HG03442 (cell line): ENCODE results near the gene POTEG.
"Not testable (repeated sequence)": the region's sequence is repeated elsewhere in the genome, so short reads cannot be mapped to it uniquely, and the experiment has no call there.

Experiments
- ATAC-seq: cut with Tn5 transposase; IDR thresholded peaks from one replicate; pipeline ENCODE4 v1.9.1; 2021; ENCODE audit warnings: mild to moderate bottlenecking, moderate library complexity; ENCODE audit not compliant: unreplicated experiment

POTEG gene

GRCh38 chr14:19434241-19434640 lies at the start of gene POTEG:
POTEG (minus strand) TSS chr14:19434341; CDS start chr14:19434289, 52 bp downstream.
- not testable (repeated sequence) for ATAC-seq

DNA sequence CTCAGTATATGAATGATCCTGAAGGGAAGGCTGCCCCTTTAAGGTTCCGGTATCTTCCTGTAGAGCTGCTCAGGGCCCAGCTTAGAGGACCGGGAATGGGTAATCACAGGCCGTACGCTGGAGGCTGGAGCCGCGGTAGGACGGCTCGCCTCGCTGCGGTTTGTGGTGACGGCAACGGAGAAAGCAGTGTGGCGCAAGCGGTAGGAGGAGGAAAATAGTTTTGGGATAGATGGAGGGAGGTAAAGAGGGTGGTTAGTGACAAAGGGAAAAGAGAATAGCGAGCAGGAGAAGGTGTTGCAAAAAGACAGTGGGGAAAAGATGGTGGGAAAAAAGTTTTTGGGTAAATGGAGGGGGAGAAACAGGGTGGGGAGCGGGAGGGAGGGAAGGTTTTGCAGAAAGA lies 48.0 kb upstream of the POTEG start:
- ATAC-seq = not testable (repeated sequence)

DNA sequence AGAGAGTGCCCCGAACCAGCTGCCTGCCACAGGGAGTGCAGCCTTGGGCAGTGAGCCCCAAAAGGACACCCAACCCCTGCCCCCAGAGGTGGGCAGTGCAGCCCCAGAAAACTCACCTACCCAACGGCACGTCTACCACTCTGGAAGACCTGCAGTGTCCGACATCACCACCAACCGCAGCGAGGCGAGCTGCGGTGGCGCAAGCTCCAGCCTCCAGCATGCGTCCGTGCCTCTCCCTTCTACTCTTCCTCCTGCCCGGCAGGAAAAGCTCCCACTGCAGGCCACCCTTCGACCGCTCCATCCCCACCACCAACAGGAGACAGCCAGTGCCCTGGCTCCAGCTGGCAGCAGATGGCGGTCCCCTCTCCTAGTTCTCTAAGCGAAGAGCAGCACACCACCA lies 47.3 kb upstream of the POTEG start:
- ATAC-seq = not testable (repeated sequence)

DNA sequence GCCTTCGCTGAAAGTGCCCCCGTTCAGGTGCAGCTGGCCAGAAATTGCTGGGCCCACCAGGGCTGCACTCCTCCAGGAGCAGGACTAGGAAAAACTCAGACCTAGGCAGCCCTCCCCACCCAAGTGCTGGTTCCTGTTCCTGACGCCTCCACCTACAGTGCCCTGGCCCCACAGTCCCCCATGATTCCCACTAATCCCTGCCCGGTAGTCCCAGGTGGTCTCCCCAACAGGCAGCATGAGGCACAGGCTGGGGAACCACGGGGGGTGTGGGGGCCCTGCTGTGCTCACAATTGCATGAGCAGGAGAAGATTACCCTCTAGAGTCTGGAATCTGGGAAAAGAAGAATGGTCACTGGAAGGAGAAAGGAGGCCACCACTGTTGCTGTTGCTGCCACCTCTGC lies 46.4 kb upstream of the POTEG start:
- not testable (repeated sequence) for ATAC-seq

- ATAC-seq = not testable (repeated sequence)
Observed at GRCh38 chr14:19445761-19446160, 11.6 kb upstream of the POTEG start.

DNA sequence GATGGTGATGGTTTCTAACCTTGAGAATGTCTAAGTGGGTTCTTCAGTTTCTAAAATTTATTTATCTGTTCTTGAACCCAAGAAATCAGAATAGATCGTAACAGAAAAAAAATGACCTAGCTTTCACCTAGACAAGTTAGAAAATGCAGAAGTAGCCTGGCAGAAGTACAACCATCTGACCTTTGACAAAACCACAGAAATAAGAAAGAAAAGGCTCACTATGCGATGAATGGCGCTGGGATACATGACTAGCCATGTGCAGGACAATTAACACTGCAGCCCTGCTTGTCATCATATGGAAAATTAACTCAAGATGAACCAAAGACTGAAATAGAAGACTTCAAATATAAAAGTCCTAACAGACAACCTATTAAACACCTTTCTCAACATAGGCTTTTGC lies 5.7 kb upstream of the POTEG start:
- peak; percentile 24 for ATAC-seq

GRCh38 chr14:19439219-19439618 lies 5.1 kb upstream of the POTEG start:
- ATAC-seq = peak; percentile 72

DNA sequence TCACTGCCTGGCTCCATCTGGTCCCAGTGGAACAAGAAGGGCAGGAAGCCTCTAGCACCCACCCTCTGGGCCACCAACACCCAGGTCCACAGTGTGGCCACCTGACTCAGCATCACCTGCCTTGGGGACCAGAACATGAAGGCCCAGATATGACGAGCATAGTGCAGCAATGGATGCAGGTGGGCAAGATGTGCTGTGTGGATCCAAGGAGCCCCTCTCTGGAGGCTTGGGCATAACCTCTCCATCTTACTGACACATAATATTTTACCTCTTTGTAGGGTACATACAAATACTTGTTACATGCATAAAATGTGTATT lies 2.9 kb upstream of the POTEG start:
- not testable (repeated sequence) for ATAC-seq

DNA sequence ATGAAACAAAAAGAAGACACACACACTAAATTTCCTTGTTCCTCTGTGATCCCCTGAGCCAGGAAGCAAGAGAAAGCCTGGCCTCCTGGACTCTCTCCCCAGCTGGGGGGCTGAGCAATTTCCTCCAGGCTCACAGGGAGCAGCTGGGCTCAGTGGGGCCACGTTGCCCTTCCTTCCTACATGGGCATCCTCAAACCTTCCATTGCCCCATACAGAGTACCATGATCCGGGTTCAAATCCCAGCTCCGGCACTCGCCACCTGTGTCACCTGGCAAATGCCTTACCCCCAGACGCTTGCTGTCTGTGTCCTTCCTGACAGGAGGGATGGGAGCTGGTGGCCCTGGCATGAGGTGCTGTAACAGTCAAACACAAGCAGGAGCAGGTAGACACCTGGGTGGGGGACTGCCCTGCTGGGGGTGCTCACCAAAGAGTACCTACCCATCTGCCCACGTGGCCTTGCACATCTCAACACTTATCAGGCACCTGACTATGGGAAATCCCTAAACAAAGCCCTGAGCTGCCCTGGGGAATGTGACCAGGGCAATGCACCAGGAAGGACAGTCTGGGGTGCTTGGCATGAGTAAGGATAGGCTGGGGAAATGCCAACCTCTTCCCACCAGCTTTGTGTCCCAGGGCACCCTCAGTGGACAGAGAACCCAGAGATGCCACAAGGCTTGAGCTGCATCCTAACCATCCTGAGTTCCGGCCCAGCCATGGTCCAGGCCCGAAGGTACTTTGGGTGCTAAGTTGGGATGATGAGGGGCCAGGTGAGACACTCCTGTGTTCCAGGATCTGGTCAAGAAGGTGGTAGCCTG lies 2.4 kb upstream of the POTEG start:
- ATAC-seq = not testable (repeated sequence)

- not testable (repeated sequence) for ATAC-seq
Observed at GRCh38 chr14:19435852-19436251, 1.7 kb upstream of the POTEG start.

DNA sequence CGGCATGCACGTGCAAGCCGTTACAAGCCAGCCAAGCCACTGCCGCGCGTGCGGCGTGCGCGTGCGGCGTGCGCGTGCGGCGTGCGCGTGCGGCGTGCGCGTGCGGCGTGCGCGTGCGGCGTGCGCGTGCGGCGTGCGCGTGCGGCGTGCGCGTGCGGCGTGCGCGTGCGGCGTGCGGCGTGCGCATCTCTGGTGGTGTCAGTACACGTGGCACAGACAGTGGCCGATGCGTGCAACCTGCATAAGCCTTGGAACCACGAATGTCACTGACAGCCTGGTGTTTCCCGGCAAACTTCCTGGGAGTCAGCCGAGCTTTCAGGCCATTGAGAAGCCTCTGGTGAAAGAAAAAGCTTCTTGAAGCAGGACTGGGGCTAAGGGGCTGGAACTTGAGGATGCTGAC lies 750 bp upstream of the POTEG start:
- not testable (repeated sequence) for ATAC-seq

DNA sequence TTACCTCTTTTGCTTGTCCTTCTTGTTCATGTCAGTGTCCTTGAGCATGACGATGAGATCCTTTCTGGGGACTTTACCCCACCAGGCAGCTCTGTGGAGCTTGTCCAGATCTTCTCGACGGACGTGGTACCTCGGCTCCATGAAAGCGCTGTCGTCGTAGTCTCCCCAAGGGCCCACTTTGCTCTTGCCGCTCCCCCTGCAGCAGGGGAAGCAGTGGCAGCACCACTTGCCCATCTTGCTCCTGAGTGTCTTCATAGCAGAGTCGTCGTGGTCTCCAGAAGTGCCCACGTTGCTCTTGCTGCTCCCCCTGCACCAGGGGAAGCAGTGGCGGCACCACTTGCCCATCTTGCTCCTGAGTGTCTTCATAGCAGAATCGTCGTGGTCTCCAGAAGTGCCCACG lies 376 bp downstream of the POTEG start:
- not testable (repeated sequence) for ATAC-seq

GRCh38 chr14:19408519-19408918 lies 25.6 kb downstream of the POTEG start:
- not testable (repeated sequence) for ATAC-seq

GRCh38 chr14:19402097-19402496 lies 32.0 kb downstream of the POTEG start:
- not testable (repeated sequence) for ATAC-seq

DNA sequence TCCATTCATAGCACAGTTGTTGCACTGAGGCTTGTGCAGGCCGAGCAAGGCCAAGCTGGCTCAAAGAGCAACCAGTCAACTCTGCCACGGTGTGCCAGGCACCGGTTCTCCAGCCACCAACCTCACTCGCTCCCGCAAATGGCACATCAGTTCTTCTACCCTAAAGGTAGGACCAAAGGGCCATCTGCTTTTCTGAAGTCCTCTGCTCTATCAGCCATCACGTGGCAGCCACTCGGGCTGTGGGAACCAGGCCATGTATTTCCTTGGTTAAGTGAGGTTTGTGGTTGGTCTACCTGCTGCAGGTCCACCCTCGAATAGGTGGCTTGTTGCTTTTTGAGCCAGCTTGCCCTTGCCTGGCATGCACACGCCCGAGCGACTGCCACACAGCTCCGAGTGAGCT lies 39.4 kb downstream of the POTEG start:
- ATAC-seq = not testable (repeated sequence)

DNA sequence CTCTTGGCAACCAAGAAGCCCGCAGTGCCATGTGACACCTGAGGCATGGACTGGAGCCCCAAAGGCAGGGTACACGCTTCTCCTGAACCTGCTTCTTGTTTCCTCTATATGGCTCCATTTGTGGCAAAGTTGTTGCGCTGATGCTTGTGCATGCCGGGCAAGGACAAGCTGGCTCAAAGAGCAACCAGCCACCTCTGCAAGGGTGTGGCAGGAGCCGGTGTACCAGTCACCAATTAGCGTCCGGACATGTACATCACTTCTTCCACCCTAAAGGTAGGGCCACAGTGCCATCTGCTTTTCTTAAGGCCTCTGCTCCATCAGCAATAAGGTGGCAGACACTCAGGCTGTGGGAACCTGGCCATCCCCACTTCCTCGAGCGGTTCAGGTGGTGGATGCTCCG lies 43.9 kb downstream of the POTEG start:
- ATAC-seq = not testable (repeated sequence)

GRCh38 chr14:19388741-19389140 lies 45.4 kb downstream of the POTEG start:
- ATAC-seq = not testable (repeated sequence)

DNA sequence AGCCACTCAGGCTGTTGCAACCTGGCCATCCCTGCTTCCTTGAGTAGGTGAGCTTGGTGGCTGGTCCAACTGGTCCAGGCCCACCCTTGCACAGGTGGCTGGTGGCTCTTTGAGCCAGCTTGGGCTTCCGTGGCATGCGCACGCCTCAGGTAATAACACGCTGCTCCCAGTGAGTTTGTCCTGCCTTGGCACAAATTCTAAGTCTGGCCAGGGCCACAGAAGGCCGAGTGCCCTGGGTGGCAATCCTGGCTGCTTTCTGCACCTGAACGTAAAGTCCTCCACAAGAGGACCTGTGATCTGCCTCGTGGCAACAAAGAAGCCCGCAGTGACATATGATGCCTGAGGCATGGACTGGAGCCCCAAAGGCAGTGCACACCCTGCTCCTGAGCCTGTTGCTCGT lies 47.1 kb downstream of the POTEG start:
- ATAC-seq = not testable (repeated sequence)

GRCh38 chr14:19386309-19386708 lies 47.8 kb downstream of the POTEG start:
- ATAC-seq = not testable (repeated sequence)

DNA sequence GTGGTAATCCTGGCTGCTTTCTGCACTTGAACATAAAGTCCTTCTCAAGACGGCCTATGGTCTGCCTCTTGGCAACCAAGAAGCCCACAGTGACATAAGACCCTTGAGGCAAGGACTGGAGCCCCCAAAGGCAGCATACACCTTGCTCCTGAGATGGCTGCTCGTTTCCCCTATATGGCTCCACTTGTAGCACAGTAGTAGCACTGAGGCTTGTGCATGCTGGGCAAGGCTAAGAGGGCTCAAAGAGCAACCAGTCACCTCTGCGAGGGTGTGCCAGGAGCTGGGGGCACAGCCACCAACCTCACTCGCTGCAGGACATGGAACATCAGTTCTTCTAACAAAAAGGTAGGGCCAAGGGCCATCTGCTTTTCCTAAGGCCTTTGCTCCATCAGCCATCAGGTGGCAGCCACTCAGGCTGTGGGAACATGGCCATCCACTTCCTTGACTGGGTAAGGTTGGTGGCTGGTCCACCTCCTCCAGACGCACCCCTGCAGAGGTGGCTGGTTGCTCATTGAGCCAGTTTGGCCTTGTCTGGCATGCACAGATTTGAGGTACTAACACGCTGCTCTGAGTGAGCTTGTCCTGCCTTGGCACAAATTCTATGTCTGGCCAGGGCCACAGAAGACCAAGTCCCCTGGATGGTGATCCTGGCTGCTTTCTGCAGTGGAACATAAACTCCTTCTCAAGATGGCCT lies 49.9 kb downstream of the POTEG start:
- ATAC-seq = not testable (repeated sequence)

DNA sequence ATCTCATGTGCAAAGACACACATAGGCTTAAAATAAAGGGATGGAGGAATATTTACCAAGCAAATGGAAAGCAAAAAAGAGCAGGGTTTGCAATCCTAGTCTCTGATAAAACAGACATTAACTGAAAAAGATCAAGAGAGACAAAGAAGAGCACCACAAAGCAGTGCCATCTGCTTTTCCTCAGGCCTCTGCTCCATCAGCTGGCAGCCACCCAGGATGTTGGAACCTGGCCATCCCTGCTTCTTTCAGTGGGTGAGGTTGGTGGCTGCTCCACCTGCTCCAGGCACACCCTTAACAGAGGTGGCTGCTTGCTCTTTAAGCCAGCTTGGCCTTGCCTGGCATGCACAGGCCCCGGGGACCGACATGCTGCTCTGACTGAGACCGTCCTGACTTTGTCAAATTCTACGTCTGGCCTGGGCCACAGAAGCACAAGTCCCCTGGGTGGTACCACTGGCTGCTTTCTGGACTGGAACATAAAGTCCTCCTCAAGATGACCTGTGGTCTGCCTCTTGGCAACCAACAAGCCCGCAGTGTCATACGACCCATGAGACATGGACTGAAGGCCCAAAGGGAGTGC lies 51.0 kb downstream of the POTEG start:
- ATAC-seq = not testable (repeated sequence)

DNA sequence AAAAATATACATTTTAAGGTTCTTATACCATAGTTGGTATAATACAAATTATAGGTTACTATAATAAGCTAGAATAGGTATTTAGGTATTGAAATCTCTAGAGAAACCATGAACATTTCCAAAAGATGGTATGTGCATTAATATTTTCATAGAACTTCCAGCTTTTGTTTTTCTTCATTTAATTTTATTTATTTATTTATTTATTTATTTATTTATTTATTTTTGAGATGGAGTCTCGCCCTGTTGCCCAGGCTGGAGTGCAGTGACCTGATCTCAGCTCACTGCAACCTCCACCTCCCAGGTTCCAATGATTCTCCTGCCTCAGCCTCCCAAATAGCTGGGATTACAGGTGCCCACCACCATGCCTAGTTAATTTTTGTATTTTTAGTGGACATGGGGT lies 54.0 kb downstream of the POTEG start:
- ATAC-seq = not testable (repeated sequence)
